ENCODE measurements around the gene OLFM4. TPM values are rescaled to one million over a fixed set of nuclear protein-coding genes. Genes with fewer than 3 reads are reported as not detected.

The OLFM4 gene
- total and polyA plus RNA-seq, 2 experiments from 2014 or later: not detected

DNA sequence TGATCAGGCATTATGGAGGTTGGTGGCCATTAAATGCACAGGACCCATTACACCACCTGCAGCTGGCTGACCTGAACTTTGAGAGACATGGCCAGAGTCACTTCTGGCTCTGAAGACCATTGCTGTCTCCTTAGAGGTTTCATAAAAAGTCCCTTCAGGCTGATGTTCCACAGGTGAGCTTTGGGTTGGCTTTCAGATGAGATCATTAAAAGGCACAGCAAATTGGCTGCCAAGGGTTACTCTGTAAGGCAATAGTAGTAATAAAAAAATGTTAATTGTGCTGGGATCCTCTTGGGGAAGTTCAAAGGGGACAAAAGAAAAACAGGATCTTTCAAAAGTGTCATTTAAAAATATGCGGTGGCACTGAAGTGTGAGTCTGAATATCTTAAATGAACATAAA, 4.2 kb downstream of the OLFM4 start:
- H3K27me3 ChIP-seq (ENCODE audit: insufficient read depth): no peaks in the 10 kb centered on the region

More for the DNA sequence above, 4.2 kb downstream of the OLFM4 start:
- Histone ChIP-seq H3K4me3 (no peak overlapping the region), H4K20me1 (replicated peaks; ENCODE audit: insufficient read depth) (no peaks in the 10 kb centered on the region), H3K79me2 (replicated peaks; ENCODE audit: insufficient read depth) (no peaks in the 10 kb centered on the region), H3K9me2 (ENCODE audit: insufficient read depth) (no peaks in the 10 kb centered on the region), H3K4me2 (no peak overlapping the region), H2AFZ (no peak overlapping the region), H3K36me3 (ENCODE audit: insufficient read depth) (no peaks in the 10 kb centered on the region), H3F3A (replicated peaks; ENCODE audit: low read depth) (no peaks in the 10 kb centered on the region), H3K27ac (ENCODE audit: low read depth) (no peak overlapping the region), H3K4me1 (ENCODE audit: insufficient read depth) (peaks cover 7% of the 10 kb centered on the region)
- ATAC-seq: no peak
- Mint-ChIP-seq H3K27ac (no peak overlapping the region), H3K27me3 (ENCODE audit: insufficient read depth, low read depth, poor library complexity) (peaks cover 3% of the 10 kb centered on the region), H3K9me3 (no peaks in the 10 kb centered on the region), H3K4me3 (no peak overlapping the region), H3K36me3 (ENCODE audit: low read depth) (no peaks in the 10 kb centered on the region), H3K4me1 (peaks cover 13% of the 10 kb centered on the region; the same call in 2 of the 3 replicates)
- DNase-seq (ENCODE audit: low spot score): no peak
- TF ChIP-seq, protein P1, sequence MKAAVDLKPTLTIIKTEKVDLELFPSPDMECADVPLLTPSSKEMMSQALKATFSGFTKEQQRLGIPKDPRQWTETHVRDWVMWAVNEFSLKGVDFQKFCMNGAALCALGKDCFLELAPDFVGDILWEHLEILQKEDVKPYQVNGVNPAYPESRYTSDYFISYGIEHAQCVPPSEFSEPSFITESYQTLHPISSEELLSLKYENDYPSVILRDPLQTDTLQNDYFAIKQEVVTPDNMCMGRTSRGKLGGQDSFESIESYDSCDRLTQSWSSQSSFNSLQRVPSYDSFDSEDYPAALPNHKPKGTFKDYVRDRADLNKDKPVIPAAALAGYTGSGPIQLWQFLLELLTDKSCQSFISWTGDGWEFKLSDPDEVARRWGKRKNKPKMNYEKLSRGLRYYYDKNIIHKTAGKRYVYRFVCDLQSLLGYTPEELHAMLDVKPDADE (IDR thresholded peaks at IDR 0.05): no peak
- TF ChIP-seq JUNB (IDR thresholded peaks at IDR 0.05; ENCODE audit: unreplicated experiment) (no peak), EZH2 (IDR thresholded peaks at IDR 0.05; ENCODE audit: low read depth, unreplicated experiment) (no peak), CREB1 (CRISPR knock-in tag; IDR thresholded peaks at IDR 0.05; ENCODE audit: low read depth) (no peak), NANOG (IDR thresholded peaks at IDR 0.05; ENCODE audit: borderline replicate concordance) (no peak), EZH2phosphoT487 (IDR thresholded peaks at IDR 0.05; ENCODE audit: unreplicated experiment) (no peak), STAT1 (IDR thresholded peaks at IDR 0.05; ENCODE audit: unreplicated experiment) (no peak), ZNF331 (CRISPR knock-in tag; IDR thresholded peaks at IDR 0.05; ENCODE audit: low read depth) (no peak), POLR2AphosphoS5 (IDR thresholded peaks at IDR 0.05; ENCODE audit: low read depth) (no peak), ZNF114 (CRISPR knock-in tag; IDR thresholded peaks at IDR 0.05) (no peak)
- TF ChIP-seq, protein P2, sequence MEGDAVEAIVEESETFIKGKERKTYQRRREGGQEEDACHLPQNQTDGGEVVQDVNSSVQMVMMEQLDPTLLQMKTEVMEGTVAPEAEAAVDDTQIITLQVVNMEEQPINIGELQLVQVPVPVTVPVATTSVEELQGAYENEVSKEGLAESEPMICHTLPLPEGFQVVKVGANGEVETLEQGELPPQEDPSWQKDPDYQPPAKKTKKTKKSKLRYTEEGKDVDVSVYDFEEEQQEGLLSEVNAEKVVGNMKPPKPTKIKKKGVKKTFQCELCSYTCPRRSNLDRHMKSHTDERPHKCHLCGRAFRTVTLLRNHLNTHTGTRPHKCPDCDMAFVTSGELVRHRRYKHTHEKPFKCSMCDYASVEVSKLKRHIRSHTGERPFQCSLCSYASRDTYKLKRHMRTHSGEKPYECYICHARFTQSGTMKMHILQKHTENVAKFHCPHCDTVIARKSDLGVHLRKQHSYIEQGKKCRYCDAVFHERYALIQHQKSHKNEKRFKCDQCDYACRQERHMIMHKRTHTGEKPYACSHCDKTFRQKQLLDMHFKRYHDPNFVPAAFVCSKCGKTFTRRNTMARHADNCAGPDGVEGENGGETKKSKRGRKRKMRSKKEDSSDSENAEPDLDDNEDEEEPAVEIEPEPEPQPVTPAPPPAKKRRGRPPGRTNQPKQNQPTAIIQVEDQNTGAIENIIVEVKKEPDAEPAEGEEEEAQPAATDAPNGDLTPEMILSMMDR (conservative IDR thresholded peaks at IDR 0.05; ENCODE audit: low read depth in 2 of 2): no peak
- TF ChIP-seq, protein P3, sequence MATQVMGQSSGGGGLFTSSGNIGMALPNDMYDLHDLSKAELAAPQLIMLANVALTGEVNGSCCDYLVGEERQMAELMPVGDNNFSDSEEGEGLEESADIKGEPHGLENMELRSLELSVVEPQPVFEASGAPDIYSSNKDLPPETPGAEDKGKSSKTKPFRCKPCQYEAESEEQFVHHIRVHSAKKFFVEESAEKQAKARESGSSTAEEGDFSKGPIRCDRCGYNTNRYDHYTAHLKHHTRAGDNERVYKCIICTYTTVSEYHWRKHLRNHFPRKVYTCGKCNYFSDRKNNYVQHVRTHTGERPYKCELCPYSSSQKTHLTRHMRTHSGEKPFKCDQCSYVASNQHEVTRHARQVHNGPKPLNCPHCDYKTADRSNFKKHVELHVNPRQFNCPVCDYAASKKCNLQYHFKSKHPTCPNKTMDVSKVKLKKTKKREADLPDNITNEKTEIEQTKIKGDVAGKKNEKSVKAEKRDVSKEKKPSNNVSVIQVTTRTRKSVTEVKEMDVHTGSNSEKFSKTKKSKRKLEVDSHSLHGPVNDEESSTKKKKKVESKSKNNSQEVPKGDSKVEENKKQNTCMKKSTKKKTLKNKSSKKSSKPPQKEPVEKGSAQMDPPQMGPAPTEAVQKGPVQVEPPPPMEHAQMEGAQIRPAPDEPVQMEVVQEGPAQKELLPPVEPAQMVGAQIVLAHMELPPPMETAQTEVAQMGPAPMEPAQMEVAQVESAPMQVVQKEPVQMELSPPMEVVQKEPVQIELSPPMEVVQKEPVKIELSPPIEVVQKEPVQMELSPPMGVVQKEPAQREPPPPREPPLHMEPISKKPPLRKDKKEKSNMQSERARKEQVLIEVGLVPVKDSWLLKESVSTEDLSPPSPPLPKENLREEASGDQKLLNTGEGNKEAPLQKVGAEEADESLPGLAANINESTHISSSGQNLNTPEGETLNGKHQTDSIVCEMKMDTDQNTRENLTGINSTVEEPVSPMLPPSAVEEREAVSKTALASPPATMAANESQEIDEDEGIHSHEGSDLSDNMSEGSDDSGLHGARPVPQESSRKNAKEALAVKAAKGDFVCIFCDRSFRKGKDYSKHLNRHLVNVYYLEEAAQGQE (IDR thresholded peaks at IDR 0.05; ENCODE audit: unreplicated experiment): no peak
- TF ChIP-seq, protein P4, sequence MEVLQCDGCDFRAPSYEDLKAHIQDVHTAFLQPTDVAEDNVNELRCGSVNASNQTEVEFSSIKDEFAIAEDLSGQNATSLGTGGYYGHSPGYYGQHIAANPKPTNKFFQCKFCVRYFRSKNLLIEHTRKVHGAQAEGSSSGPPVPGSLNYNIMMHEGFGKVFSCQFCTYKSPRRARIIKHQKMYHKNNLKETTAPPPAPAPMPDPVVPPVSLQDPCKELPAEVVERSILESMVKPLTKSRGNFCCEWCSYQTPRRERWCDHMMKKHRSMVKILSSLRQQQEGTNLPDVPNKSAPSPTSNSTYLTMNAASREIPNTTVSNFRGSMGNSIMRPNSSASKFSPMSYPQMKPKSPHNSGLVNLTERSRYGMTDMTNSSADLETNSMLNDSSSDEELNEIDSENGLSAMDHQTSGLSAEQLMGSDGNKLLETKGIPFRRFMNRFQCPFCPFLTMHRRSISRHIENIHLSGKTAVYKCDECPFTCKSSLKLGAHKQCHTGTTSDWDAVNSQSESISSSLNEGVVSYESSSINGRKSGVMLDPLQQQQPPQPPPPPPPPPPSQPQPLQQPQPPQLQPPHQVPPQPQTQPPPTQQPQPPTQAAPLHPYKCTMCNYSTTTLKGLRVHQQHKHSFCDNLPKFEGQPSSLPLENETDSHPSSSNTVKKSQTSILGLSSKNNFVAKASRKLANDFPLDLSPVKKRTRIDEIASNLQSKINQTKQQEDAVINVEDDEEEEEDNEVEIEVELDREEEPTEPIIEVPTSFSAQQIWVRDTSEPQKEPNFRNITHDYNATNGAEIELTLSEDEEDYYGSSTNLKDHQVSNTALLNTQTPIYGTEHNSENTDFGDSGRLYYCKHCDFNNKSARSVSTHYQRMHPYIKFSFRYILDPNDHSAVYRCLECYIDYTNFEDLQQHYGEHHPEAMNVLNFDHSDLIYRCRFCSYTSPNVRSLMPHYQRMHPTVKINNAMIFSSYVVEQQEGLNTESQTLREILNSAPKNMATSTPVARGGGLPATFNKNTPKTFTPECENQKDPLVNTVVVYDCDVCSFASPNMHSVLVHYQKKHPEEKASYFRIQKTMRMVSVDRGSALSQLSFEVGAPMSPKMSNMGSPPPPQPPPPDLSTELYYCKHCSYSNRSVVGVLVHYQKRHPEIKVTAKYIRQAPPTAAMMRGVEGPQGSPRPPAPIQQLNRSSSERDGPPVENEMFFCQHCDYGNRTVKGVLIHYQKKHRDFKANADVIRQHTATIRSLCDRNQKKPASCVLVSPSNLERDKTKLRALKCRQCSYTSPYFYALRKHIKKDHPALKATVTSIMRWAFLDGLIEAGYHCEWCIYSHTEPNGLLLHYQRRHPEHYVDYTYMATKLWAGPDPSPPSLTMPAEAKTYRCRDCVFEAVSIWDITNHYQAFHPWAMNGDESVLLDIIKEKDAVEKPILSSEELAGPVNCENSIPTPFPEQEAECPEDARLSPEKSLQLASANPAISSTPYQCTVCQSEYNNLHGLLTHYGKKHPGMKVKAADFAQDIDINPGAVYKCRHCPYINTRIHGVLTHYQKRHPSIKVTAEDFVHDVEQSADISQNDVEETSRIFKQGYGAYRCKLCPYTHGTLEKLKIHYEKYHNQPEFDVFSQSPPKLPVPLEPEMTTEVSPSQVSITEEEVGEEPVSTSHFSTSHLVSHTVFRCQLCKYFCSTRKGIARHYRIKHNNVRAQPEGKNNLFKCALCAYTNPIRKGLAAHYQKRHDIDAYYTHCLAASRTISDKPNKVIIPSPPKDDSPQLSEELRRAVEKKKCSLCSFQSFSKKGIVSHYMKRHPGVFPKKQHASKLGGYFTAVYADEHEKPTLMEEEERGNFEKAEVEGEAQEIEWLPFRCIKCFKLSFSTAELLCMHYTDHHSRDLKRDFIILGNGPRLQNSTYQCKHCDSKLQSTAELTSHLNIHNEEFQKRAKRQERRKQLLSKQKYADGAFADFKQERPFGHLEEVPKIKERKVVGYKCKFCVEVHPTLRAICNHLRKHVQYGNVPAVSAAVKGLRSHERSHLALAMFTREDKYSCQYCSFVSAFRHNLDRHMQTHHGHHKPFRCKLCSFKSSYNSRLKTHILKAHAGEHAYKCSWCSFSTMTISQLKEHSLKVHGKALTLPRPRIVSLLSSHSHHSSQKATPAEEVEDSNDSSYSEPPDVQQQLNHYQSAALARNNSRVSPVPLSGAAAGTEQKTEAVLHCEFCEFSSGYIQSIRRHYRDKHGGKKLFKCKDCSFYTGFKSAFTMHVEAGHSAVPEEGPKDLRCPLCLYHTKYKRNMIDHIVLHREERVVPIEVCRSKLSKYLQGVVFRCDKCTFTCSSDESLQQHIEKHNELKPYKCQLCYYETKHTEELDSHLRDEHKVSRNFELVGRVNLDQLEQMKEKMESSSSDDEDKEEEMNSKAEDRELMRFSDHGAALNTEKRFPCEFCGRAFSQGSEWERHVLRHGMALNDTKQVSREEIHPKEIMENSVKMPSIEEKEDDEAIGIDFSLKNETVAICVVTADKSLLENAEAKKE (CRISPR knock-in tag; IDR thresholded peaks at IDR 0.05): no peak
